GM18520 (cell line): ENCODE data around the gene PDLIM5.
"Not testable (repeated sequence)": the region's sequence is repeated elsewhere in the genome, so short reads cannot be mapped to it uniquely, and the experiment has no call there.

Experiments used
- ATAC-seq: cut with Tn5 transposase; IDR thresholded peaks from one replicate; pipeline ENCODE4 v1.9.1; 2021; ENCODE audit not compliant: unreplicated experiment

Gene PDLIM5

GRCh38 chr4:94551643-94552564, 100.2 kb downstream of the PDLIM5 start:
- no peak for ATAC-seq

- not testable (repeated sequence) for ATAC-seq
These were observed 104.3 kb downstream of the PDLIM5 start for GRCh38 chr4:94556047-94556446.

- not testable (repeated sequence) for ATAC-seq
These were observed 105.9 kb downstream of the PDLIM5 start for GRCh38 chr4:94557632-94558031.

- ATAC-seq: no peak
These were observed 106.7 kb downstream of the PDLIM5 start for GRCh38 chr4:94558392-94558904.

GRCh38 chr4:94559351-94559806, 107.6 kb downstream of the PDLIM5 start:
- no peak for ATAC-seq

GRCh38 chr4:94561249-94562024, 109.7 kb downstream of the PDLIM5 start:
- ATAC-seq: no peak

GRCh38 chr4:94562285-94562684, 110.5 kb downstream of the PDLIM5 start:
- ATAC-seq: no peak

GRCh38 chr4:94564252-94564651, 112.5 kb downstream of the PDLIM5 start:
- ATAC-seq: no peak

- no peak for ATAC-seq
These were observed 114.7 kb downstream of the PDLIM5 start for GRCh38 chr4:94566420-94566819.

- ATAC-seq: no peak
These were observed 116.1 kb downstream of the PDLIM5 start for GRCh38 chr4:94567811-94568210.

GRCh38 chr4:94570558-94570957, 118.8 kb downstream of the PDLIM5 start:
- no peak for ATAC-seq

GRCh38 chr4:94571298-94571697, 119.6 kb downstream of the PDLIM5 start:
- ATAC-seq: no peak

- ATAC-seq: no peak
These were observed 120.0 kb downstream of the PDLIM5 start for GRCh38 chr4:94571715-94572114.

- ATAC-seq: no peak
These were observed 122.3 kb downstream of the PDLIM5 start for GRCh38 chr4:94574050-94574449.

GRCh38 chr4:94574616-94575015, 122.9 kb downstream of the PDLIM5 start:
- no peak for ATAC-seq

GRCh38 chr4:94575652-94576051, 123.9 kb downstream of the PDLIM5 start:
- ATAC-seq: no peak

- ATAC-seq: no peak
These were observed 124.5 kb downstream of the PDLIM5 start for GRCh38 chr4:94576210-94576609.

- ATAC-seq: no peak
These were observed 125.4 kb downstream of the PDLIM5 start for GRCh38 chr4:94577136-94577535.

- no peak for ATAC-seq
These were observed 126.5 kb downstream of the PDLIM5 start for GRCh38 chr4:94578195-94578594.

- no peak for ATAC-seq
These were observed 130.0 kb downstream of the PDLIM5 start for GRCh38 chr4:94581766-94582165.

GRCh38 chr4:94582517-94582916, 130.8 kb downstream of the PDLIM5 start:
- no peak for ATAC-seq
